ENCODE data around the gene ASAP2. TPM values are rescaled to one million over a fixed set of nuclear protein-coding genes. Genes with fewer than 3 reads are reported as not detected.

The ASAP2 gene
- total RNA-seq, 1 donor from 2014 or later: 4.0 TPM

- ATAC-seq: peak; percentile 8
- no peak for DNase-seq (ENCODE audit: low spot score)
Measured at GRCh38 chr2:9373047-9373446, 166.4 kb downstream of the ASAP2 start.

GRCh38 chr2:9373476-9373875 lies 166.9 kb downstream of the ASAP2 start:
- ATAC-seq (peak; percentile 56), DNase-seq (ENCODE audit: low spot score) (no peak)

GRCh38 chr2:9374071-9374730 lies 167.6 kb downstream of the ASAP2 start:
- no peak for DNase-seq (ENCODE audit: low spot score)
- peak; percentile 77 for ATAC-seq

GRCh38 chr2:9375857-9376428 lies 169.3 kb downstream of the ASAP2 start:
- DNase-seq (ENCODE audit: low spot score) (no peak), ATAC-seq (no peak)

GRCh38 chr2:9377461-9378097 lies 171.0 kb downstream of the ASAP2 start:
- no peak for ATAC-seq
- DNase-seq (ENCODE audit: low spot score): no peak

GRCh38 chr2:9378433-9379390 lies 172.1 kb downstream of the ASAP2 start:
- DNase-seq (ENCODE audit: low spot score) (no peak), ATAC-seq (peak; percentile 28)

GRCh38 chr2:9379391-9379755 lies 172.8 kb downstream of the ASAP2 start:
- ATAC-seq (no peak), DNase-seq (ENCODE audit: low spot score) (no peak)

- no peak for DNase-seq (ENCODE audit: low spot score)
- no peak for ATAC-seq
Measured at GRCh38 chr2:9380702-9381628, 174.4 kb downstream of the ASAP2 start.

- DNase-seq (ENCODE audit: low spot score): no peak
- ATAC-seq: no peak
Measured at GRCh38 chr2:9382604-9383235, 176.1 kb downstream of the ASAP2 start.

GRCh38 chr2:9384521-9384920 lies 177.9 kb downstream of the ASAP2 start:
- no peak for DNase-seq (ENCODE audit: low spot score)
- ATAC-seq: no peak

GRCh38 chr2:9385841-9386240 lies 179.2 kb downstream of the ASAP2 start:
- ATAC-seq (no peak), DNase-seq (ENCODE audit: low spot score) (no peak)

- DNase-seq (ENCODE audit: low spot score) (no peak), ATAC-seq (no peak)
Measured at GRCh38 chr2:9388199-9388681, 181.6 kb downstream of the ASAP2 start.

GRCh38 chr2:9388950-9389911 lies 182.6 kb downstream of the ASAP2 start:
- DNase-seq (ENCODE audit: low spot score) (no peak), ATAC-seq (no peak)

- ATAC-seq (peak; percentile 15), DNase-seq (ENCODE audit: low spot score) (no peak)
Measured at GRCh38 chr2:9390151-9390850, 183.7 kb downstream of the ASAP2 start.

- DNase-seq (ENCODE audit: low spot score) (no peak), ATAC-seq (no peak)
Measured at GRCh38 chr2:9390991-9391390, 184.4 kb downstream of the ASAP2 start.

- no peak for ATAC-seq
- no peak for DNase-seq (ENCODE audit: low spot score)
Measured at GRCh38 chr2:9391961-9392720, 185.5 kb downstream of the ASAP2 start.
